GM12872 (cell line): ENCODE results near the gene GRAMD1B.

Experiments used
- CTCF ChIP-seq: IDR thresholded peaks from 3 replicates; pipeline ENCODE4 v1.5.1; 2011; ENCODE audit warnings: low read depth, mild to moderate bottlenecking, low read length, moderate library complexity; ENCODE audit not compliant: insufficient read depth

GRAMD1B gene

GRCh38 chr11:123521001-123521400 is 90.9 kb downstream of the GRAMD1B start:
- TF ChIP-seq CTCF: no peak

GRCh38 chr11:123521930-123522329 is 91.9 kb downstream of the GRAMD1B start:
- TF ChIP-seq CTCF: no peak

GRCh38 chr11:123523539-123523938 is 93.5 kb downstream of the GRAMD1B start:
- TF ChIP-seq CTCF: no peak

- TF ChIP-seq CTCF: no peak
Observed at GRCh38 chr11:123525097-123525496, 95.0 kb downstream of the GRAMD1B start.

- no peak for TF ChIP-seq CTCF
Observed at GRCh38 chr11:123525511-123525918, 95.4 kb downstream of the GRAMD1B start.

- no peak for TF ChIP-seq CTCF
Observed at GRCh38 chr11:123526027-123526805, 96.1 kb downstream of the GRAMD1B start.

- TF ChIP-seq CTCF: no peak
Observed at GRCh38 chr11:123526918-123527317, 96.8 kb downstream of the GRAMD1B start.

GRCh38 chr11:123527526-123527925 is 97.5 kb downstream of the GRAMD1B start:
- no peak for TF ChIP-seq CTCF
